MG63 (cell line): Measurements from ENCODE around the gene TFAM. TPM values are rescaled to one million over a fixed set of nuclear protein-coding genes. Genes with fewer than 3 reads are reported as not detected.

Experiments used
- DNase-seq: peaks from one replicate; pipeline ENCODE4 v3.0.0-alpha.2; 2020
- H3K27me3 ChIP-seq: fragments of 250-450 bp; sonication (Bioruptor Pico); 2 replicates; pipeline ENCODE4 v1.5.1; 2020; ENCODE audit warnings: mild to moderate bottlenecking, moderate library complexity
- H3K36me3 ChIP-seq: fragments of 250-450 bp; sonication (Bioruptor Pico); 2 replicates; pipeline ENCODE4 v1.5.1; 2020; ENCODE audit warnings: mild to moderate bottlenecking, moderate library complexity
- H3K4me3 ChIP-seq: fragments of 250-450 bp; sonication (Bioruptor Pico); 2 replicates; pipeline ENCODE4 v1.5.1; 2020; ENCODE audit warnings: mild to moderate bottlenecking, moderate library complexity
- H3K9me3 ChIP-seq: fragments of 250-450 bp; sonication (Bioruptor Pico); 2 replicates; pipeline ENCODE4 v1.5.1; 2020; ENCODE audit warnings: mild to moderate bottlenecking, moderate library complexity
- total RNA-seq: library from RNA; depleted of rRNA; stranded (reverse); fragments of >200 nt; shearing (Covaris generic); gene quantifications from 2 replicates; pipeline ENCODE4 v1.2.3, GENCODE V29; 2014; ENCODE audit warnings: low replicate concordance; rRNA removed

The TFAM gene
- 27.1 and 35.8 TPM in 2 replicates for total RNA-seq

DNA sequence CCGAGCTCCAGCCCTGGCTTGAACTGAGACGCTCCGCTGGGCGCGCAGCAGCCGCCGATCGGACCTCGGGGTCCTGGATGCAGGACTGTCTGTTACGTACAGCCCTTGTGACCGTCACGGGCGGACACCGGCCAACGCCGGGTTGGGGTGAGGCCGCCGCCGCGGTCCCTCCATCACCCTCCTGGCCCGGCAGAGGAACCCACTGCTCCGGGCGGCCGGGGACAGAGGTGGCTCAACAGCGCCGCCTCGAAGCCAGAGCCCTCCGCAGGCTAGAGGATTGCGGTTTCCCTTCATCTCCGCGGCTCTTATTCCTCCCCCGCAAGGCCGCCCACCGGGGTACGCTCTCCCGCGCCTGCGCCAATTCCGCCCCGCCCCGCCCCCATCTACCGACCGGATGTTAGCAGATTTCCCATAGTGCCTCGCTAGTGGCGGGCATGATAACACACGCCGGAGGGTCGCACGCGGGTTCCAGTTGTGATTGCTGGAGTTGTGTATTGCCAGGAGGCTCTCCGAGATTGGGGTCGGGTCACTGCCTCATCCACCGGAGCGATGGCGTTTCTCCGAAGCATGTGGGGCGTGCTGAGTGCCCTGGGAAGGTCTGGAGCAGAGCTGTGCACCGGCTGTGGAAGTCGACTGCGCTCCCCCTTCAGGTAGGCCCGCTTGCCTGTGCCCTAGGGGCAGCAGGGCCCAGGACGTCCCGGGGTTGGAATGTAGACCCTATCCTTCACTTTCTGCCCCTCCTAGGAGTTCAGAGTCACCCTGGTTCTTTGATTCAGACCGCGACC is at the start of gene TFAM:
Gene TFAM, plus strand, starts transcription at position 412 of the 785 bp plus-strand sequence. Its CDS starts 138 bp downstream, at position 550.
- peak within 1 kb of the TSS; percentile 95 for H3K4me3 ChIP-seq
- H3K36me3 ChIP-seq = peaks cover 32% of the 10 kb centered on the region
- H3K9me3 ChIP-seq = no peaks in the 10 kb centered on the region
- peak; percentile 93 for DNase-seq
- no peaks in the 10 kb centered on the region for H3K27me3 ChIP-seq

DNA sequence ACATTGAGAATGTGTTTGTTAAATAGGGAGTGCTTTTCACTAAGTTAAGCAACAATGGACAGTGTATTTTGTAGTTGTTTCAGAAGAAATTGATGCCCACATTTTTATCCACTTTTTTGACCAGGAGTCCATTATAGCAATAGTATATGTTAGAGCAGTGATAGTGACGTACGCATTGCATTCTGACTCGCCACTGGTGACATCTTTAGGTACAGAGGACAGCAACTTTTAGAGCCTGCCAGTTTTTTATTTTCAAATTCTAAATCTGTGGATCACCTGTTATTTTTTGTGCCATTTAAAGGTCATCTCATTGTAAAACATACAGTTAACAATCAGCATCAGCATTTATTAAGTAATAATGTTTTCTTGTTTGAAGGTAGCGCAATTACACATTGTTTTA is 49.0 kb upstream of the TFAM start:
- Histone ChIP-seq H3K4me3 (no peak overlapping the region), H3K9me3 (no peaks in the 10 kb centered on the region), H3K27me3 (no peaks in the 10 kb centered on the region), H3K36me3 (no peaks in the 10 kb centered on the region)
- DNase-seq = no peak

DNA sequence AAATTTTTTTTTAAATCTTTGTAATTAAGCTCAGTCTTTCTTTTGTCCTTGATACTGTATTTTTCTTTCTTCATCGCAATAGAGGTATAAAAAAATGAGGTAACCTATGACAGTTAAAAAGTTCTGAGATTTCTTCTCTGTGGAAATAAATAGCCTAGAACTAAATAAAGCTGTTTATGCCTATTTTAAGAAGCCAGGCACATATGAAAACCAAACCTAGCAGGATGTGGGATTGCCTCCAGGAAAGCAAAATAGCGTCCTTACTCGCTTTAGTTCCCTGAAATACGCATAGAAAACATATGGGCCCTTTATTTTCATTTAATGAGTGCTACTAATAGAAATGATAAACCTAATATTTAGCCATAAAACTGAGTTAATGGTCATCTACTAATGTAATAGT is 43.8 kb upstream of the TFAM start:
- Histone ChIP-seq H3K36me3 (no peaks in the 10 kb centered on the region), H3K27me3 (no peaks in the 10 kb centered on the region), H3K9me3 (no peaks in the 10 kb centered on the region), H3K4me3 (no peak overlapping the region)
- DNase-seq = no peak

DNA sequence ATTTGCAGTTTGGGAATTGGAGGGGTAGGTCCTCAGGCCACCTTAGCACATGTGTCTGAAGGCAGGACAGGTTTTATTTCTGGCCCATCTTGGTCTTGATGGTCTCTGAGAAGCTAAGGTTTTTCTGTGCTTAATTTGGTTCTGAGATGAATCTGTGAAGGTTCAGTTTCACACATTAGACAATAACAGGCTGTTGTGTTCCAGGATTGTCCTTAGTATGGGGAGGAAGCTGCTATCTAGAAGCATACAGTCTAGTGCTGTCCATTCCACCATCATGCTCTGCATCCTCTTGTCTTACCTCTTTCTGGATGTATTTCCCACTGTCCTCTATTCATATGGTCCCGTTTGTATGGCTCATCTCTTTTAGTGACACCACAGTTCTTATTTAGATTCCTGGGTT is 43.3 kb upstream of the TFAM start:
- H3K36me3 ChIP-seq = no peaks in the 10 kb centered on the region
- H3K27me3 ChIP-seq = no peaks in the 10 kb centered on the region
- H3K9me3 ChIP-seq = no peaks in the 10 kb centered on the region
- no peak for DNase-seq
- no peak overlapping the region for H3K4me3 ChIP-seq

DNA sequence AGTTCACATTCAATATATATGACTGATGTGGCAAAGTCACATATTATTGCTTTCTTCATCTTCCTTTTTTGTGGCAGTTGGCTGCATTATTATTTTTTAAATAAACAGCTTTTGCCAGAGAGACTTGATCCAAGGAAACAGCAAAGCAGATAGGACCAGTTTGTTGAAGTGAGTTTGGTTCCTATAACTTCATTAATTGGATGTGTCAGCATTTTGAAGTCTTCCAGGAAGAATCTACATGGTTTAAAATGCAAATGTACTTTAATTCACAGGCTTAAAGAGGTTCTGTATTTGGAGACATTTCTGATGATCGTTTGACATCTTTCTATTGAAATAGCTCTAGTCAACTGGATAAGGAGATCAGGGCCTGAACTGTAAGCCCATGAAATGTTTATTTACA is 37.2 kb upstream of the TFAM start:
- no peaks in the 10 kb centered on the region for H3K27me3 ChIP-seq
- H3K4me3 ChIP-seq = no peak overlapping the region
- no peaks in the 10 kb centered on the region for H3K36me3 ChIP-seq
- DNase-seq = no peak
- H3K9me3 ChIP-seq = no peaks in the 10 kb centered on the region

DNA sequence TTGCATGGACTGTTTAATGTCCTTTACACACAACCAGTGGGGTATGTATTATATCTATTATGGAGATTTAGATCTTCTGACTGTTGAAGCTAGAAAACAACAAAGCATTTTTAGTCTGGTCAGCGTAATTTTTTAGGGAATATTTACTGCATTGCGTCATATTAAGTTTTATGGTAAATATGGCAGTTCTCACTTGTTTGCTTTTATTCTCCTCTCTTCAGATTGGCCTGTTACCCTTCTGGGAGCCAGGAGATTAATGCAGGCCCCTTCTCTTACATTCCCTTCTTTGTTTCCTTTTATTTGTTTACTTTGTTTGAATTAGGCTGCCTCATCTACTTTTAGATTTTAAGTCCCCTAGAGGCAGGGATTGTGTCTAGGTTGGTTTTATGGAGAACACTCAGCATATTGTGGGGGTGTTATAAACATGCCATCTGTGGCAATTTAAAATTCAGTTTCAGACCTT is 36.6 kb upstream of the TFAM start:
- Histone ChIP-seq H3K36me3 (no peaks in the 10 kb centered on the region), H3K27me3 (no peaks in the 10 kb centered on the region), H3K4me3 (no peak overlapping the region), H3K9me3 (no peaks in the 10 kb centered on the region)
- no peak for DNase-seq

DNA sequence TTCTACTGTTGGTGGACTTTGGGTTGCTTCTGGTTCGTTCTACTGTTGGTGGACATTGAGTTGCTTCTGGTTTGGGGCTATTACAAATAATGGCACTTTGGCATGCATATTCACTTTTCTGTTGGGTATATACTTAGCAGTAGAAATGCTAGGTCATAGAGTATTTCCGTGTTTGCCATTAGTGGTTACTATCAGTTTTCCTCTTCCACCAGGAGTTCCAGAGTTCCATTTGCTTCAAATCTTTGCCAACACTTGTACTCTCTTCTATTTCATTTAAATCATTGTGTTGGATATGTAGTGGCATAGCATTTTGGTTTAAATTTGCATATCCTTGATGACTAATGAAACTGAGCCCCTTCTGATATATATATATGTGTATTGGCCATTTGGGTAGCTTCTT is 35.2 kb upstream of the TFAM start:
- H3K4me3 ChIP-seq = no peak overlapping the region
- no peaks in the 10 kb centered on the region for H3K27me3 ChIP-seq
- DNase-seq = no peak
- no peaks in the 10 kb centered on the region for H3K9me3 ChIP-seq
- no peaks in the 10 kb centered on the region for H3K36me3 ChIP-seq

DNA sequence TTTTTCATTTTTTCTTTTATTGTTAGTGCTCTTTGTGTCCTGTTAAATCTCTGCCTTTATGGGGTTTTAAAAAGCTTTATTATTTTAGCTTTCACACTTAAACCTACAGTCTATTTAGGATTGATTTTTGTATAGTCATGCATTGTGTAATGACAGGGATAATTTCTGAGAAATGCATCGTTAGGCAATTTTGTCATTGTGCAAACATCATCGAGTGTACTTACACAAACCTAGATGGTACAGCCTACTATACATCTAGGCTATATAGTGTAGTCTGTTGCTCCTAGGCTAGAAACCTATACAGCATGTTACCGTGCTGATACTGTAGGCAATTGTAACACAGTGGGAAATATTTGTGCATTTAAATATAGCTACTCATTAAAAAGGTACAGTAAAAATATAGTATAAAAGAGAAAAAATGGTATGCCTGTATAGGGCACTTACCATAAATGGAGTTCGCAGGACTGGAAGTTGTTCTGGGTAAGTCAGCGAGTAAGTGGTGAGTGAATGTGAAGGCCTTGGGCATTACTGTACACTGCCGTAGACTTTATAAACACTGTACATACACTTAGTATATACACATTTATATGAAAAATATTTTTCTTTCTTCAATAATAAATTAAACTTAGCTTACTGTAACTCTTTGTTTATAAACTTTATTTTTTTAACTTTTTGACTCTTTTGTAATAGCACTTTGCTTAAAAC is 34.4 kb upstream of the TFAM start:
- Histone ChIP-seq H3K4me3 (no peak overlapping the region), H3K27me3 (no peaks in the 10 kb centered on the region), H3K9me3 (no peaks in the 10 kb centered on the region), H3K36me3 (no peaks in the 10 kb centered on the region)
- no peak for DNase-seq

DNA sequence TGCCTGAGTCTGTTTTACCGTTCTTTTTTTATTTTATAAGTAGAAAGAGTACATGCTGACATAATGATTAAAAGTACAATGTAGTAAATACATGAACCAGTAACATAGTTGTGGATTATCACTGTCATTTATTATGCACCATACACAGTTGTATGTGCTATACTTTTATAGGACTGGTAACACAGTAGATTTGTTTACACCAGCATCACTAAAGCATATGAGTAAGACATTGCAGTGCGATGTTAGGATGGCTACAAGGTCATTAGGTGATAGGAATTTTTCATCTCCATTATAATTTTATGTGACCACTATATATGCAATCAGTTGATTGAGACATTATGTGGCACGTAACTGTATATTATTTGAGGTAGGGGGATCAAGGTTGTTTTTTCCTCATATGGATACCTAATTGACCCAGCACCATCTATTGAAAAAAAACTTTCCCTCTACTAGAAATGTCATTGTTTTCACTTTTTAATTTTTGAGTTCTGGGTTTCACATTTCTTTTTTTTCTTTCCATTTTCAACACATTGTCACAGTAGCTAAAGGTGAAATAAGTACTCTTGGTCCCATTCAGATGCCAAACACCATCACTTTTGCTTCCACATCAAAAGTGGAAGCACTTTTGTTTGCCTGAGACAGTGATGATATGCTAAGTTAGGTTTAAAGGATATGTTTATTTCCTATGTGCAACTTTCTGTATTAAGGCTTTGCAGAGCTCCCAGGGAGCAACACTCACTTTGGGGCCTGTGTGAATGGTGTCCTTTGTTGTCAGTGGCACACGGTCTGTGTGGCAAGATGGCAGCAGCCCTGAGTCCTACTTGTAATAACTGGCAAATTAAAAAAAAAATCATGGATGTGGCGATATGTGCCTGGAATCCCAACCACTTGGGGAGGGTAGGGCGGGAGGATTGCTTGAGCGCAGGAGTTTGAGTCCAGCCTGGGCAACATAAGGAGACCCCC is 33.3 kb upstream of the TFAM start:
- no peaks in the 10 kb centered on the region for H3K9me3 ChIP-seq
- DNase-seq = no peak
- no peaks in the 10 kb centered on the region for H3K27me3 ChIP-seq
- H3K36me3 ChIP-seq = no peaks in the 10 kb centered on the region
- H3K4me3 ChIP-seq = no peak overlapping the region

DNA sequence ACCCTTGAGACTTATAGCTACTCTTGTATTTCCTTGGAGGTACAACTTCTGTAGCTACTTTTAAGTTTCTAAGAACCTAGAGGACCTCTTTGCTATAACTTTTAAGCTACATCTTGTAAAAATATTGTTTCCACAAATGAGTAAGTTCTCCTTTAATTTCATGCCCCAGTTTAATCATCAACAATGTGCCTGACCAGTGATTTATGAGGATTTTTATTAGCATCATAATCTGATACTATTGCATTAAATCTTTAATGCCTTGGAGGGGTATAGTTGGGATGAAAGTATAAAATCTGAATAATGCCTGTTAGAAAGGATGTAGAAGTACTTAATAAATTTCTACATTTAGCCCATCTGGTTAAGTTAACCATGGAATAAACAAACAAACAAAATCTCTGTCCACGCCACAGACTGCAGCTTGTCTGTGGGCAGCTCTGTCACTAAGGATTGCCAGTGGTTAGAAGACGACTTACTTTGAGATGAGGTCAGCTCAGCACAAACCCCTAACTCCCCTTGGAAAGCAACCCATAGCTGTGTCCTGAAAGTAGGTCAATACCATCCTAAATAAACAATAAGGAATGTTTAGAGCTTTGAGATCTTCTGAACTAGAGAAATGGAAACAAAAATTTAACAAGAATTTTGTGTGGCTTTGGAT is 32.1 kb upstream of the TFAM start:
- no peak overlapping the region for H3K4me3 ChIP-seq
- H3K27me3 ChIP-seq = no peaks in the 10 kb centered on the region
- H3K9me3 ChIP-seq = no peaks in the 10 kb centered on the region
- H3K36me3 ChIP-seq = no peaks in the 10 kb centered on the region
- DNase-seq = no peak

DNA sequence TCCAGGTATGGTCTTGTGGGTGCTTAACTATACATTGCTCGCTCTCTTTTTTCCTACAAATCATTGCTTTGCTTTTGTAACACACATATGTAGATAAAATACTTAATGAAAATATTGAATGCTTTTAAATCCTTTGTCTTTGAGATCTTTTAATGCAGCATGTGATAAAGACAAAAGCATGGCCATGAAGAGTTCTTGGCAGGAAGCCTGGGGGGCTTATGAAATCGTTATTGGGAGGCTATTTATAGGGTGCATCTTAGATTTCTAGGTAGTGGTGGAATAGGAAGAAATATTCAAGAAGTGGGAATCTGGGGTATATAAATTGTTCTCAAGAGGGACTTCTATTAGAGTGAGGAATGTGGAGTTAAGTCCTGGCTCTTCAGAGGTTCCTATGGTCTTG is 28.5 kb upstream of the TFAM start:
- no peak overlapping the region for H3K4me3 ChIP-seq
- H3K36me3 ChIP-seq = no peaks in the 10 kb centered on the region
- DNase-seq = no peak
- H3K27me3 ChIP-seq = no peaks in the 10 kb centered on the region
- no peaks in the 10 kb centered on the region for H3K9me3 ChIP-seq

DNA sequence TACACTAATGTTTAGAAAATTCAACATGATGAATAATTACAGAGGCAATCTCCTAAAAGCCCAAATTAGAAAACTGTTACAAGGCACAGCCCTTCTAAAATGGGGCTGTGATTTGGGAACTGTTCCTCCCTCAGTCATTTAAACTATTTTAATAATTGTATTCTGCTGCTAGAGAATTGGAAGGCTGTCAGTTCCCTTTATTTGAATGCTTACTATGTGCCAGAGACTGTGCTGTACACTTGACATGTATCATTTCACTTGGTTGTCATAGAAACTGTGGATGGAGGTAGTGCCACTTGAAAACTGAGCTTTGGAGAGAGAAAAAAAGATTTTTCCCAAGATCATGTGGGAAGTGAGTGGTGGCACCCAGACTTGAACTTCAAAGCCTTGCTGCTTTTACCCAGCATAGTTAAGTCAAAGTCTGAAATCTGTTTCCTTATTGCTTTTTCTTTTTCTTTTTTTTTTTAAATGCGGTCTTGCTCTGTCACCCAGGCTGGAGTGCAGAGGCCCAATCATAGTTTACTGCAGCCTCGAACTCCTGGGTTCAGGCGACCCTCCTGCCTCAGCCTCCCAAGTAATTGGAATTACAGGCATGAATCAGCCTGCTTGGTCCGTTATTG is 26.8 kb upstream of the TFAM start:
- no peak for DNase-seq
- Histone ChIP-seq H3K4me3 (no peak overlapping the region), H3K9me3 (no peaks in the 10 kb centered on the region), H3K27me3 (no peaks in the 10 kb centered on the region), H3K36me3 (no peaks in the 10 kb centered on the region)

DNA sequence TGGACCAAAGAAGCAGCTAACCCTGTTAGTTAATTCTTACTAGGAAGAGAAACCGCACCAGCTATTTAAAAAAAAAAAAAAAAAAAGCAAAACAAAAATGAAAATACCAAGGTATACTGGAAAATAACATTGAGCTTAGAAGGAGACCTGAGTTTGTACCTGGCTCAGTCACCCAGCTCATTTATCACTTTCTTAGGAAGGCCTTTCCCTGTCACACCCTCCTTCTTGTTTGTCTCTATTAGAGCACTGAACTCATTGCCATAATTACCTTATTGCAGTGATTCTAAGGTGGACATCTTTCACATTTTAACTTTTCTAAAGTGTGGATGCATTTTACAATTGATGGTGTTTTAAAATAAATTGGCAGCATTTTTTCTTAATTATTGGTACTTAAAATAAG is 26.3 kb upstream of the TFAM start:
- no peaks in the 10 kb centered on the region for H3K36me3 ChIP-seq
- H3K27me3 ChIP-seq = no peaks in the 10 kb centered on the region
- H3K9me3 ChIP-seq = no peaks in the 10 kb centered on the region
- DNase-seq = no peak
- H3K4me3 ChIP-seq = no peak overlapping the region

DNA sequence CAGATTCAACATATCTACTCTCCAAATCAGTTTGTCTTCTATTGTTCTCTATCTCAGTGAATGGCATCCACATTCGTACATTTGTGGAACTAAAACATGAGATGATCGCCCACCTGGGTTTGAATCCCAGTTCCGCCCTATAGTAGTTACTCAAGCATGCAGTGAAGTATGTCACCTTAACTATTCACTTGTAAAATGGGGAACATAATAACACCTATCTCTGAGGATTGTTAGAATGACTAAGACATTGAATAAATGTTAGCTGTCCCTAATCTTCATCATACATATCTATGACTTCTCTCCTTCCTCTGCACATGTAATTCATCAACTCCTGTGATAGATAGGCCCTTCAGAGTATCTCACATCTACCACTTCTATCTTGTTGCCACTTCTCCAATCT is 25.7 kb upstream of the TFAM start:
- H3K9me3 ChIP-seq = no peaks in the 10 kb centered on the region
- no peaks in the 10 kb centered on the region for H3K27me3 ChIP-seq
- no peak for DNase-seq
- no peaks in the 10 kb centered on the region for H3K36me3 ChIP-seq
- H3K4me3 ChIP-seq = no peak overlapping the region

DNA sequence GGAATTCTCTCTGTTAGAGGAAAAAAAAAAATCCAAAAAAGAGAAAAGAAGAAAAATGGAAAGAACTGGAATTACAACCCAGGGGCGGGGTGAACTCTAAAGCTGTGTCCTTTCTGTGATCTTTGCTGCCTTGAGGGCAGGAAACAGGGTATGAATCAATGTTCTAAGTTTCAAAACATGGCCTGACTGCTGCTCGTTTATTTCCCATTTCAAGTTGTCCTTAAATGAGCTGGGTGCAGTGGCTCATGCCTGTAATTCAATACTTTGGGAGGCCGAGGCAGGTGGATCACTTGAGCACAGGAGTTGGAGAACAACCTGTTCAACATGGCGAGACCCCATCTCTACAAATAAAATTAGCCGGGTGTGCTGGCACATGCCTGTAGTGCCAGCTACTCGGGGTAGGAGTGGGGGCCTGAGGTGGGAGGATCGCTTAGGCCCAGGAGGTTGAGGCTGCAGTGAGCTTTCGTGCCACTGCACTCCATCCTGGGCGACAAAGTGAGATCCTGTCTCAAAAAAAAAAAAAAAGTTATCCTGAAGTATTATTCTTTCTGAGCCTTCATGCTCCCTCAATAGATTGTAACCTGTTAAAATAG is 24.7 kb upstream of the TFAM start:
- Histone ChIP-seq H3K4me3 (no peak overlapping the region), H3K27me3 (no peaks in the 10 kb centered on the region), H3K9me3 (no peaks in the 10 kb centered on the region), H3K36me3 (no peaks in the 10 kb centered on the region)
- no peak for DNase-seq

DNA sequence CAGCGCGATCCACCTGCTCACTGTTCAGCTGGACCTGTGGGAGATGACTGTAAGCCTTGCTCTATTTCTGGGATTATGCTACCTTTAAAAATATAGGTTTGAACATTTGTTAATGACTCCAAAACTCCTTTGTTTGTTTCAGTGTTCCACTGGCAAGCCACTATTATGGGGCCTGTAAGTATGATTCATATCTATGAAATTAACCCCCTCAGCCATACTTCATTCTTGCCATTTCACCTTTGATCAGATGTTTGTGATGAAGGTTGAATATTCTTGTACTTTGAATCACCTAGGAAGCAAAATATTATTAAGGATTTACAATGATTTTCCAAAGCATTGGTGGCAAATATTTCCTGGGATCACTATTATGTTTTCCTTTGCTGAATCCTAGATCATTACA is 23.9 kb upstream of the TFAM start:
- H3K9me3 ChIP-seq = no peaks in the 10 kb centered on the region
- no peak for DNase-seq
- H3K36me3 ChIP-seq = no peaks in the 10 kb centered on the region
- H3K4me3 ChIP-seq = no peak overlapping the region
- H3K27me3 ChIP-seq = no peaks in the 10 kb centered on the region
